ENCODE results near the gene CREB3L4. TPM values are rescaled to one million over a fixed set of nuclear protein-coding genes. Genes with fewer than 3 reads are reported as not detected.

CREB3L4 gene
- total RNA-seq, 2 experiments from 2014 or later: 2.9 to 3.9 TPM

DNA sequence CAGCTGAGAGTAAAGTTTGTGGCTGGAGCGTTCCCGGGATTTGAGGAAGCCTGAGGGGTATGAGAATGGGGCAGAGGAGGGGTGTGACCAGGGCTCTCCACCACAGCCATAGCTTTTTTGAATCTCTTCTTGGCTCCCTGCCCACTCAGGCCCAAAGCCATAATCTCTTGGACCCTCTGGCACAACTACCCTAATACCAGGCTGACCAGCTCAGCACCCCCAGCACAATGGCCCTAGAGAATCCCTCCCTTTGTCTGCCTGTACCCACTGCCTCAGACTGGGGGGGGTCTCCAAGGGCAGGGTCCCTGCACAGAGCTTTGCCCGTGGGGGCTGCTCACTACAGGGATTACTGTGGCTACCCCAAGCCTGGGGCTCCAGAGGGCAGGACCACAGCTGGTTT lies 28.7 kb upstream of the CREB3L4 start:
- Histone ChIP-seq H3K36me3 (ENCODE audit: insufficient read depth, low read length) (peaks cover 88% of the 10 kb centered on the region), H3K27me3 (ENCODE audit: control insufficient read depth in 1 of 2, insufficient read depth in 2 of 2, low read length in 2 of 2) (no peaks in the 10 kb centered on the region), H3K27ac (ENCODE audit: low read depth in 1 of 2, low read length in 2 of 2) (no peak overlapping the region), H3K9me3 (ENCODE audit: control insufficient read depth in 1 of 2, insufficient read depth in 1 of 2, low read length in 2 of 2) (no peaks in the 10 kb centered on the region), H3K4me3 (ENCODE audit: low read length) (no peak overlapping the region), H3K4me1 (ENCODE audit: insufficient read depth, low read length) (peaks cover 33% of the 10 kb centered on the region)
- ChIA-PET CTCF (no interaction called here), POLR2A (interaction anchor here (0.8 to 1.7 kb wide), 4 partner anchors 16 to 52 kb away, joined by 3 to 6 read pairs (median 5); partner anchors contain the start of genes GATAD2B and RPS27)
- ATAC-seq (ENCODE audit: poor library complexity): no peak
- Mint-ChIP-seq H3K9me3 (no peaks in the 10 kb centered on the region), H3K27me3 (no peaks in the 10 kb centered on the region), H3K27ac (peak overlapping the region; percentile 56), H3K36me3 (ENCODE audit: low read depth) (peaks cover 95% of the 10 kb centered on the region), H3K4me1 (ENCODE audit: low read depth) (peaks cover 26% of the 10 kb centered on the region), H3K4me3 (no peak overlapping the region)
- no peak for DNase-seq
- intact Hi-C loops (cut with DNase I, micrococcal nuclease): no loop called here
- TF ChIP-seq, protein P1, sequence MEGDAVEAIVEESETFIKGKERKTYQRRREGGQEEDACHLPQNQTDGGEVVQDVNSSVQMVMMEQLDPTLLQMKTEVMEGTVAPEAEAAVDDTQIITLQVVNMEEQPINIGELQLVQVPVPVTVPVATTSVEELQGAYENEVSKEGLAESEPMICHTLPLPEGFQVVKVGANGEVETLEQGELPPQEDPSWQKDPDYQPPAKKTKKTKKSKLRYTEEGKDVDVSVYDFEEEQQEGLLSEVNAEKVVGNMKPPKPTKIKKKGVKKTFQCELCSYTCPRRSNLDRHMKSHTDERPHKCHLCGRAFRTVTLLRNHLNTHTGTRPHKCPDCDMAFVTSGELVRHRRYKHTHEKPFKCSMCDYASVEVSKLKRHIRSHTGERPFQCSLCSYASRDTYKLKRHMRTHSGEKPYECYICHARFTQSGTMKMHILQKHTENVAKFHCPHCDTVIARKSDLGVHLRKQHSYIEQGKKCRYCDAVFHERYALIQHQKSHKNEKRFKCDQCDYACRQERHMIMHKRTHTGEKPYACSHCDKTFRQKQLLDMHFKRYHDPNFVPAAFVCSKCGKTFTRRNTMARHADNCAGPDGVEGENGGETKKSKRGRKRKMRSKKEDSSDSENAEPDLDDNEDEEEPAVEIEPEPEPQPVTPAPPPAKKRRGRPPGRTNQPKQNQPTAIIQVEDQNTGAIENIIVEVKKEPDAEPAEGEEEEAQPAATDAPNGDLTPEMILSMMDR (IDR thresholded peaks at IDR 0.05): no peak

DNA sequence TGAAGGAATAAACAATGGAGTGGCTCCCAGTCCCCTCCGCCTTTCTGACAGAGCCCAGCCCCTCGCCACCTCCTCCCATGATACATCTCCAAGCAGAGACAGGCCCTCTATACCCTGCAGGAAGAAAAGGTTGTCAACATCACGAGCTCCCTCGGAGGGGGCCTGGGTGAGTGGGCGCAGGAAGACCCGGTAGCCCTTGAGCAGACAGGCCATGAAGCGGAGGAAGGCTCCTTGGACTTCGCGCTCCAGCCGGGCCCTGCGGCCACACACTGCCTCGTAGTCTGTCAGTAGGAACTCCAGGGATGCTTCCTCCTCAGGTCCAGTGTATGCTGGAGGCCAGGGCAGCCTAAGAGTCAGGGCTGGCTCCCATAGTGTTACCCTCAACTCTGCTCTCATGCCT lies 28.2 kb upstream of the CREB3L4 start:
- H3K27ac ChIP-seq (ENCODE audit: low read depth in 1 of 2, low read length in 2 of 2): no peak overlapping the region
- Mint-ChIP-seq H3K36me3 (ENCODE audit: low read depth) (peaks cover 93% of the 10 kb centered on the region), H3K9me3 (no peaks in the 10 kb centered on the region), H3K27me3 (no peaks in the 10 kb centered on the region), H3K27ac (peak overlapping the region; percentile 56), H3K4me1 (ENCODE audit: low read depth) (peaks cover 31% of the 10 kb centered on the region), H3K4me3 (no peak overlapping the region)
- POLR2A ChIA-PET: interaction anchor here (0.8 to 1.7 kb wide), 4 partner anchors 16 to 51 kb away, joined by 3 to 6 read pairs (median 5); partner anchors contain the start of genes GATAD2B and RPS27
- CTCF ChIA-PET: interaction anchor here (1.0 kb wide), 1 partner anchor 19 kb away, joined by 3 read pairs; no protein-coding TSS in a partner anchor
- ATAC-seq (ENCODE audit: poor library complexity) (no peak), DNase-seq (no peak)
- peaks cover 88% of the 10 kb centered on the region for H3K36me3 ChIP-seq (ENCODE audit: insufficient read depth, low read length)
- no peaks in the 10 kb centered on the region for H3K9me3 ChIP-seq (ENCODE audit: control insufficient read depth in 1 of 2, insufficient read depth in 1 of 2, low read length in 2 of 2)
- intact Hi-C loops (cut with DNase I, micrococcal nuclease): no loop called here
- TF ChIP-seq, protein P1 (IDR thresholded peaks at IDR 0.05): no peak
- peaks cover 38% of the 10 kb centered on the region for H3K4me1 ChIP-seq (ENCODE audit: insufficient read depth, low read length)
- H3K4me3 ChIP-seq (ENCODE audit: low read length): no peak overlapping the region
- no peaks in the 10 kb centered on the region for H3K27me3 ChIP-seq (ENCODE audit: control insufficient read depth in 1 of 2, insufficient read depth in 2 of 2, low read length in 2 of 2)

DNA sequence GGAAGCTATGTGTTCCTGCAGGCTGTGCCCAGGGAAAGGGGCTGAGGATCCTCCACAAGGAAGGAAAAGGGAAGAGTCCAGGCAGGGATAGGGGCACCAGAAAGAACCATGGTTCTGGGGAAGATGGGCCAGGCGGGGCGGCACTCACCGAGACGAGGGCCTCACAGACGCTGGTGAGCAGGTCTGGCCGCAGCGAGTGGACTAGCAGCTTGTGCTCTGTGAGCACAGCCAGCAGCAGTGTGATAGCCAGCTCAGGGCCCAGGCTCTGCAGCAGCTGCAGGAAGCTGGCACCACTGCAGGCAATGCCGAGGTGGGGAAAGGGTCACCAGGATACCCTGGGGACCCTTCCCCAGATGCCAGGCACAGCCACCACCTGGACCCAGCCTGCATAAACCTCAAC lies 26.9 kb upstream of the CREB3L4 start:
- peaks cover 78% of the 10 kb centered on the region for H3K36me3 ChIP-seq (ENCODE audit: insufficient read depth, low read length)
- intact Hi-C loops (cut with DNase I, micrococcal nuclease): no loop called here
- TF ChIP-seq, protein P1 (IDR thresholded peaks at IDR 0.05): no peak
- Mint-ChIP-seq H3K27ac (peak overlapping the region; percentile 69), H3K4me3 (no peak overlapping the region), H3K4me1 (ENCODE audit: low read depth) (peaks cover 41% of the 10 kb centered on the region), H3K36me3 (ENCODE audit: low read depth) (peaks cover 93% of the 10 kb centered on the region), H3K9me3 (no peaks in the 10 kb centered on the region), H3K27me3 (no peaks in the 10 kb centered on the region)
- ChIA-PET POLR2A (no interaction called here), CTCF (no interaction called here)
- H3K27ac ChIP-seq (ENCODE audit: low read depth in 1 of 2, low read length in 2 of 2): no peak overlapping the region
- no peaks in the 10 kb centered on the region for H3K9me3 ChIP-seq (ENCODE audit: control insufficient read depth in 1 of 2, insufficient read depth in 1 of 2, low read length in 2 of 2)
- DNase-seq: no peak
- H3K27me3 ChIP-seq (ENCODE audit: control insufficient read depth in 1 of 2, insufficient read depth in 2 of 2, low read length in 2 of 2): no peaks in the 10 kb centered on the region
- H3K4me1 ChIP-seq (ENCODE audit: insufficient read depth, low read length): peaks cover 51% of the 10 kb centered on the region
- ATAC-seq (ENCODE audit: poor library complexity): no peak
- H3K4me3 ChIP-seq (ENCODE audit: low read length): no peak overlapping the region

Measured in CD4-positive, alpha-beta T cell (primary cell).